K562 (cell line): Measurements from ENCODE around the gene HLCS. TPM values are rescaled to one million over a fixed set of nuclear protein-coding genes. Genes with fewer than 3 reads are reported as not detected.

Source experiments
- ARHGAP35 ChIP-seq: fragments of 450-650 bp; IDR thresholded peaks from 2 replicates; pipeline ENCODE4 v1.6.1; 2018; ENCODE audit not compliant: partially characterized antibody
- ELF4 ChIP-seq: fragments of 450-650 bp; formaldehyde crosslinking; IDR thresholded peaks from 2 replicates; pipeline ENCODE4 v1.4.0; 2022; ENCODE audit warnings: missing genetic modification characterization
- HDAC8 ChIP-seq: fragments of 450-650 bp; IDR thresholded peaks from 2 replicates; pipeline ENCODE4 v1.6.1; 2016; ENCODE audit warnings: mild to moderate bottlenecking, missing genetic modification characterization, moderate library complexity, missing compliant biosample characterization
- KLF10 ChIP-seq: fragments of 250-450 bp; sonication (Bioruptor Pico); IDR thresholded peaks from 2 replicates; pipeline ENCODE4 v1.6.1; 2021; ENCODE audit warnings: matching md5 sums
- PCBP2 ChIP-seq: fragments of 200-400 bp; formaldehyde crosslinking; IDR thresholded peaks from 2 replicates; pipeline ENCODE4 v1.6.1; 2018; ENCODE audit warnings: low read length, low read depth, mild to moderate bottlenecking, moderate library complexity; ENCODE audit not compliant: poor library complexity, severe bottlenecking
- PPARD ChIP-seq: fragments of 250-450 bp; sonication (Bioruptor Pico); IDR thresholded peaks from 2 replicates; pipeline ENCODE4 v1.8.0; 2022; ENCODE audit warnings: inconsistent platforms, mild to moderate bottlenecking, moderate library complexity
- RAD21 ChIP-seq, 2 experiments: fragments of 250-450 bp in 1 of 2; fragments of 450-650 bp in 1 of 2; sonication (Bioruptor Pico) in 1 of 2; formaldehyde crosslinking in 1 of 2; IDR thresholded peaks in 1 of 2; conservative IDR thresholded peaks in 1 of 2; 2 replicates each; pipeline versions ENCODE4 v1.4.0 to v1.8.0; 2020 to 2022; ENCODE audit warnings: mild to moderate bottlenecking in 2 of 2, moderate library complexity in 1 of 2
- RBM34 ChIP-seq: fragments of 200-400 bp; formaldehyde crosslinking; IDR thresholded peaks from 2 replicates; pipeline ENCODE4 v1.6.1; 2018; ENCODE audit warnings: low read length, borderline replicate concordance; ENCODE audit not compliant: insufficient read depth
- ZNF445 ChIP-seq: fragments of 250-450 bp; sonication (Bioruptor Pico); IDR thresholded peaks from 2 replicates; pipeline ENCODE4 v1.4.0; 2020; ENCODE audit warnings: low read depth, mild to moderate bottlenecking, moderate library complexity
- polyA plus RNA-seq, 8 experiments: library from polyadenylated mRNA; depleted of rRNA in 4 of 8; stranded (reverse) in 5 of 8; unstranded in 3 of 8; fragments of >200 nt; fragmentation: Nextera tagmentation in 2 of 8; fragmentation: Illumina TruSeq in 1 of 8; extraction: Ambion mirVana in 2 of 8; extraction: Trizol in 1 of 8; gene quantifications; 2 replicates each; pipeline versions ENCODE4 v1.2.1 to v1.2.3, GENCODE V29; 2011 to 2014; ENCODE audit warnings: inconsistent platforms in 1 of 8, missing spikeins in 1 of 8
- total RNA-seq, 7 experiments: library from RNA; depleted of rRNA in 6 of 7; stranded (reverse); fragments of >200 nt in 6 of 7; fragmentation: Illumina TruSeq in 2 of 7; extraction: Trizol in 2 of 7; gene quantifications; 2 replicates each; pipeline versions ENCODE4 v1.2.1 to v1.2.3, GENCODE V29; 2011 to 2021; ENCODE audit warnings: low replicate concordance in 1 of 7
- TF ChIP-seq, protein P1 (sequence below): fragments of 450-650 bp; IDR thresholded peaks from 2 replicates; pipeline ENCODE4 v1.6.1; 2016
- TF ChIP-seq, protein P2 (sequence below): fragments of 450-650 bp; formaldehyde crosslinking; IDR thresholded peaks from 2 replicates; pipeline ENCODE4 v1.4.0; 2022; ENCODE audit warnings: mild to moderate bottlenecking, moderate library complexity
- TF ChIP-seq, protein P3 (sequence below): fragments of 450-650 bp; formaldehyde crosslinking; IDR thresholded peaks from 2 replicates; pipeline ENCODE4 v1.4.0; 2020; ENCODE audit warnings: mild to moderate bottlenecking, moderate library complexity
- TF ChIP-seq, protein P4 (sequence below), 2 experiments: fragments of 450-650 bp in 1 of 2; sonication (generic) in 1 of 2; formaldehyde crosslinking in 1 of 2; IDR thresholded peaks; 2 replicates each; pipeline versions ENCODE4 v1.7.1 to v1.9.0; 2016 to 2022; ENCODE audit warnings: inconsistent platforms in 1 of 2, mild to moderate bottlenecking in 1 of 2, missing genetic modification reagents in 1 of 2

Gene HLCS
- total and polyA plus RNA-seq, 9 of the 15 experiments (the other 6 are each of a cell fraction or from before 2014, with no cell fraction given): 3.0 to 21.5 (median 17.1) TPM

DNA sequence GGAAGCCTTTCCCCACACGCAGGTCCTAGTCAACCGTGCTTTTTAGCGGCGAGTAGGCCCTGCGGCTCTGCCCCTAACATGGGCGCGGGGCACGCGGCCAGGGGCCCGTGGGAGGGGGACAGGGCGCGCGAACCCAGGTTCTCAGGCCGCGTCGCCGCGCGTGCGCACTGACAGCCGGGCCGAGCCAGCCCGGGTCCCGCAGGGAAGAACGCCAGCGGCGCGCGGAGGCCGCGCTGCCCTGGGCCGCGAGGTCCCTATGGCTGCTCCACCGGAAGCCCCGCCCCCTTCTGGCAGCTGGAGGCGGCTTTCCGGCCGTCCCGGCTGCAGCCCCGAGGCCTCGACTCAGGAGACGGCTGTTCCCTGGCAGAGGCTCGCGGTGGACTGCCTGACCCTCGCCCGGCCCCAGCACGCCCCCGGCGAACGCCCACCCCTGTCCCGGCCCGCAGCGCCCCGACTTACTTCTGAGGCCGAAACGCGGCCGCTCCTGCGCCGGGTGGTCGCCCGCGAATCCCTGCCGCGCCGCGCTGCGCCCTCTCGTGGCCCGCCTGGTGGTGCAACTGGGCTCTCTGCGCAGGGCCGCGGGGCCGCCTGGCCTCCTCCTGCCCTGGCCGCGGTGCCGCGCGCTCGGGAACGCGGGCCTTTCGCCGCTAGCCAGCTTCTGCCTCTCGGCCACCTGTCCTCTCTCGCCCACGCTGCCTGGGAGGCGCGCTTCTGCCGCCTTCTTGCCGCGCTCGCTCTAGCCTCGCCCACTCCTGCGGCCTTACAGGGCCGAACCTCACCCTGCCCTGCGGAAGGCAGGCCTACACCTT lies 23.4 kb upstream of the HLCS start (continued):
- TF ChIP-seq, protein P1, sequence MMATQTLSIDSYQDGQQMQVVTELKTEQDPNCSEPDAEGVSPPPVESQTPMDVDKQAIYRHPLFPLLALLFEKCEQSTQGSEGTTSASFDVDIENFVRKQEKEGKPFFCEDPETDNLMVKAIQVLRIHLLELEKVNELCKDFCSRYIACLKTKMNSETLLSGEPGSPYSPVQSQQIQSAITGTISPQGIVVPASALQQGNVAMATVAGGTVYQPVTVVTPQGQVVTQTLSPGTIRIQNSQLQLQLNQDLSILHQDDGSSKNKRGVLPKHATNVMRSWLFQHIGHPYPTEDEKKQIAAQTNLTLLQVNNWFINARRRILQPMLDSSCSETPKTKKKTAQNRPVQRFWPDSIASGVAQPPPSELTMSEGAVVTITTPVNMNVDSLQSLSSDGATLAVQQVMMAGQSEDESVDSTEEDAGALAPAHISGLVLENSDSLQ: no peak
- TF ChIP-seq RAD21 (CRISPR knock-in tag; conservative IDR thresholded peaks at IDR 0.05 in 1 of 2, IDR thresholded peaks at IDR 0.05 in 1 of 2) (peak; percentile 55 to 66), RBM34 (peak; percentile 93; the same call in 1 of the 2 replicates), ARHGAP35 (no peak), PPARD (CRISPR knock-in tag) (no peak), ZNF445 (CRISPR knock-in tag) (no peak), ELF4 (no peak; the same call in 1 of the 2 replicates), HDAC8 (tag) (peak; percentile 81), KLF10 (CRISPR knock-in tag) (no peak), PCBP2 (peak; percentile 57)
- TF ChIP-seq, protein P2, sequence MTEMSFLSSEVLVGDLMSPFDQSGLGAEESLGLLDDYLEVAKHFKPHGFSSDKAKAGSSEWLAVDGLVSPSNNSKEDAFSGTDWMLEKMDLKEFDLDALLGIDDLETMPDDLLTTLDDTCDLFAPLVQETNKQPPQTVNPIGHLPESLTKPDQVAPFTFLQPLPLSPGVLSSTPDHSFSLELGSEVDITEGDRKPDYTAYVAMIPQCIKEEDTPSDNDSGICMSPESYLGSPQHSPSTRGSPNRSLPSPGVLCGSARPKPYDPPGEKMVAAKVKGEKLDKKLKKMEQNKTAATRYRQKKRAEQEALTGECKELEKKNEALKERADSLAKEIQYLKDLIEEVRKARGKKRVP: no peak; the same call in 1 of the 2 replicates
- TF ChIP-seq, protein P3, sequence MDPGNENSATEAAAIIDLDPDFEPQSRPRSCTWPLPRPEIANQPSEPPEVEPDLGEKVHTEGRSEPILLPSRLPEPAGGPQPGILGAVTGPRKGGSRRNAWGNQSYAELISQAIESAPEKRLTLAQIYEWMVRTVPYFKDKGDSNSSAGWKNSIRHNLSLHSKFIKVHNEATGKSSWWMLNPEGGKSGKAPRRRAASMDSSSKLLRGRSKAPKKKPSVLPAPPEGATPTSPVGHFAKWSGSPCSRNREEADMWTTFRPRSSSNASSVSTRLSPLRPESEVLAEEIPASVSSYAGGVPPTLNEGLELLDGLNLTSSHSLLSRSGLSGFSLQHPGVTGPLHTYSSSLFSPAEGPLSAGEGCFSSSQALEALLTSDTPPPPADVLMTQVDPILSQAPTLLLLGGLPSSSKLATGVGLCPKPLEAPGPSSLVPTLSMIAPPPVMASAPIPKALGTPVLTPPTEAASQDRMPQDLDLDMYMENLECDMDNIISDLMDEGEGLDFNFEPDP (CRISPR knock-in tag): no peak
- TF ChIP-seq, protein P4, sequence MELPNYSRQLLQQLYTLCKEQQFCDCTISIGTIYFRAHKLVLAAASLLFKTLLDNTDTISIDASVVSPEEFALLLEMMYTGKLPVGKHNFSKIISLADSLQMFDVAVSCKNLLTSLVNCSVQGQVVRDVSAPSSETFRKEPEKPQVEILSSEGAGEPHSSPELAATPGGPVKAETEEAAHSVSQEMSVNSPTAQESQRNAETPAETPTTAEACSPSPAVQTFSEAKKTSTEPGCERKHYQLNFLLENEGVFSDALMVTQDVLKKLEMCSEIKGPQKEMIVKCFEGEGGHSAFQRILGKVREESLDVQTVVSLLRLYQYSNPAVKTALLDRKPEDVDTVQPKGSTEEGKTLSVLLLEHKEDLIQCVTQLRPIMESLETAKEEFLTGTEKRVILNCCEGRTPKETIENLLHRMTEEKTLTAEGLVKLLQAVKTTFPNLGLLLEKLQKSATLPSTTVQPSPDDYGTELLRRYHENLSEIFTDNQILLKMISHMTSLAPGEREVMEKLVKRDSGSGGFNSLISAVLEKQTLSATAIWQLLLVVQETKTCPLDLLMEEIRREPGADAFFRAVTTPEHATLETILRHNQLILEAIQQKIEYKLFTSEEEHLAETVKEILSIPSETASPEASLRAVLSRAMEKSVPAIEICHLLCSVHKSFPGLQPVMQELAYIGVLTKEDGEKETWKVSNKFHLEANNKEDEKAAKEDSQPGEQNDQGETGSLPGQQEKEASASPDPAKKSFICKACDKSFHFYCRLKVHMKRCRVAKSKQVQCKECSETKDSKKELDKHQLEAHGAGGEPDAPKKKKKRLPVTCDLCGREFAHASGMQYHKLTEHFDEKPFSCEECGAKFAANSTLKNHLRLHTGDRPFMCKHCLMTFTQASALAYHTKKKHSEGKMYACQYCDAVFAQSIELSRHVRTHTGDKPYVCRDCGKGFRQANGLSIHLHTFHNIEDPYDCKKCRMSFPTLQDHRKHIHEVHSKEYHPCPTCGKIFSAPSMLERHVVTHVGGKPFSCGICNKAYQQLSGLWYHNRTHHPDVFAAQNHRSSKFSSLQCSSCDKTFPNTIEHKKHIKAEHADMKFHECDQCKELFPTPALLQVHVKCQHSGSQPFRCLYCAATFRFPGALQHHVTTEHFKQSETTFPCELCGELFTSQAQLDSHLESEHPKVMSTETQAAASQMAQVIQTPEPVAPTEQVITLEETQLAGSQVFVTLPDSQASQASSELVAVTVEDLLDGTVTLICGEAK (IDR thresholded peaks at IDR 0.05): peak; percentile 90
- TF ChIP-seq, protein P4 (CRISPR knock-in tag; IDR thresholded peaks at IDR 0.05): no peak
